K562 (cell line): Measurements from ENCODE around the gene KCNK1.

Experiments
- FOXM1 ChIP-seq, 2 experiments: fragments of 450-650 bp in 1 of 2; sonication (generic) in 1 of 2; formaldehyde crosslinking in 1 of 2; IDR thresholded peaks; 2 replicates each; pipeline versions ENCODE4 v1.6.1 to v1.9.0; 2017 to 2022; ENCODE audit warnings: low read depth in 2 of 2, mild to moderate bottlenecking in 2 of 2, missing genetic modification reagents in 1 of 2, moderate library complexity in 1 of 2
- RBM17 ChIP-seq: fragments of 200-400 bp; formaldehyde crosslinking; IDR thresholded peaks from 2 replicates; pipeline ENCODE4 v1.6.1; 2017; ENCODE audit warnings: low read depth, mild to moderate bottlenecking, low read length, borderline replicate concordance
- ZNF239 ChIP-seq: fragments of 250-450 bp; sonication (Bioruptor Pico); IDR thresholded peaks from 2 replicates; pipeline ENCODE4 v1.4.0; 2020; ENCODE audit warnings: mild to moderate bottlenecking
- ZNF253 ChIP-seq: fragments of 250-450 bp; sonication (Bioruptor Pico); conservative IDR thresholded peaks from 2 replicates; pipeline ENCODE4 v1.6.1; 2021; ENCODE audit warnings: mild to moderate bottlenecking

GRCh38 chr1:233668146-233668724 is 54.3 kb downstream of the KCNK1 start:
- TF ChIP-seq RBM17: no peak
- TF ChIP-seq ZNF253: no peak
- TF ChIP-seq ZNF239 (CRISPR knock-in tag): no peak
- TF ChIP-seq FOXM1 (IDR thresholded peaks at IDR 0.05; ENCODE audit: low read depth): no peak
- no peak for TF ChIP-seq FOXM1 (CRISPR knock-in tag; IDR thresholded peaks at IDR 0.05; ENCODE audit: low read depth)
